Breast epithelium (tissue), 4 donors: ENCODE results near the gene ABCE1. TPM values are rescaled to one million over a fixed set of nuclear protein-coding genes. Genes with fewer than 3 reads are reported as not detected.
A peak's percentile ranks its signal among the peaks of the same experiment; 100 is the strongest.

ENCODE experiments used
- DNase-seq, 2 donors: peaks; one replicate each; pipeline ENCODE4 v3.0.0-alpha.2; 2019; ENCODE audit warnings: low spot score in 2 of 2
- H3K27ac ChIP-seq, 2 donors: fragments of 200-600 bp; sonication (generic) in 1 of 2; one replicate each; pipeline ENCODE4 v1.5.1; 2016 to 2019; ENCODE audit warnings: mild to moderate bottlenecking in 1 of 2
- H3K27me3 ChIP-seq, 2 donors: fragments of 200-600 bp; sonication (generic) in 1 of 2; one replicate each; pipeline versions ENCODE4 v1.5.1 to v1.6.0; 2017 to 2019; ENCODE audit warnings: control low read depth in 1 of 2, mild to moderate bottlenecking in 1 of 2
- H3K36me3 ChIP-seq: fragments of 200-600 bp; one replicate; pipeline ENCODE4 v1.5.1; 2019
- H3K4me1 ChIP-seq, 2 donors: fragments of 200-600 bp; sonication (generic); one replicate each; pipeline ENCODE4 v1.5.1; 2016 to 2019; ENCODE audit warnings: control low read depth in 1 of 2
- H3K4me3 ChIP-seq, 3 donors: fragments of 200-600 bp; sonication (generic); 1 replicate in 2 of 3; 2 replicates in 1 of 3; pipeline ENCODE4 v1.5.1; 2016 to 2019; ENCODE audit warnings: mild to moderate bottlenecking in 3 of 3, moderate library complexity in 2 of 3
- H3K9me3 ChIP-seq, 2 donors: fragments of 200-600 bp; sonication (generic) in 1 of 2; one replicate each; pipeline ENCODE4 v1.5.1; 2016 to 2019; ENCODE audit warnings: control low read depth in 1 of 2
- CTCF ChIP-seq, 3 donors: fragments of 450-650 bp; IDR thresholded peaks; one replicate each; pipeline ENCODE4 v1.5.1; 2016 to 2017; ENCODE audit warnings: antibody characterized with exemption in 3 of 3, mild to moderate bottlenecking in 3 of 3, moderate library complexity in 3 of 3
- POLR2A ChIP-seq: fragments of 450-650 bp; IDR thresholded peaks from one replicate; pipeline ENCODE4 v1.6.1; 2016; ENCODE audit warnings: antibody characterized with exemption, mild to moderate bottlenecking, moderate library complexity
- POLR2AphosphoS5 ChIP-seq, 3 donors: sonication (generic); formaldehyde crosslinking; IDR thresholded peaks; one replicate each; pipeline ENCODE4 v1.6.1; 2017; ENCODE audit warnings: antibody characterized with exemption in 3 of 3
- intact Hi-C: fragments of 100-400 bp; cut with DNase I; formaldehyde crosslinking; loops from one replicate; pipeline ENCODE4 v1.15.1; 2023; ENCODE audit warnings: low total_unique reads
- total RNA-seq, 3 donors: library from RNA; depleted of rRNA; stranded (reverse); fragments of >200 nt; gene quantifications; one replicate each; pipeline ENCODE4 v1.1.0, GENCODE V29; 2016

ABCE1 gene
- total RNA-seq, 3 donors from 2014 or later = 56.8 to 85.2 (median 78.0) TPM

GRCh38 chr4:145148980-145149379 is 50.9 kb downstream of the ABCE1 start:
- Histone ChIP-seq H3K4me3 (no peak overlapping the region), H3K9me3 (no peaks in the 10 kb centered on the region), H3K27me3 (no peaks in the 10 kb centered on the region), H3K27ac (no peak overlapping the region), H3K4me1 (no peaks in the 10 kb centered on the region), H3K36me3 (peaks cover 13% of the 10 kb centered on the region)
- TF ChIP-seq CTCF (IDR thresholded peaks at IDR 0.05) (no peak), POLR2A (no peak), POLR2AphosphoS5 (IDR thresholded peaks at IDR 0.05) (no peak)
- intact Hi-C loops = no loop called here
- no peak for DNase-seq

DNA sequence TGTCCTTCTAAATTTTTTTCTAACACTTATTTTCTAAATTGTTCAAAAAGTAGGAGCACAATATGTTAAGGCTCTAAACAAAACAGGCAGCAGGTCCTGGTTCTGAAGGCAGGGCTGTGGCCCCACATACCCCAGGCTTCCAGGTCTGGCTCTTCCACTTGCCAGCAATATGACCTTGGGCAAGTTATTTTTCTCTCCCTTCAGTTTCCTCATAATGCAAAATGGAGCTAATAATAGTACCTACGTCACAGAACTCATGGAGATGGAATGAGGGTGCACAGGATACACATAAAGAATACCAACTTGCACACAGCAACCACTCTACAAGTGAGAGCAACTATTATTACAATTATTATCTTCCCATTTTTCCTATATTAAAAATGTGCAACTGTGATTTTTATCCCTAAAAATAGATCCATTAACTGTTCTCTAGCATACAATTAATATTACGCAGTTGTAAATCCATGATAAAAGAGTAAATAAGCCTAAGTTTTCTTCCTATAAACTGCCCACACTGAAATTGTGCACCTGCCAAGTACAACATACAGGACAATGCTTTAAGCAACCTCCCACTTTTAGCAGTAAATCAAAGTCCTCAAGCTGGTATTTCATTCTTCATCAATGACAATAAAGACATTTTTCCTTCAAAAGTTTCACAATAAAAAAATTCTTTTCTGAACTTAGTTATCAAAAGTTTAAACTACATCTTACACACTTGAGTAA is 55.2 kb downstream of the ABCE1 start:
- Histone ChIP-seq H3K4me3 (no peak overlapping the region), H3K9me3 (no peaks in the 10 kb centered on the region), H3K36me3 (peaks cover 13% of the 10 kb centered on the region), H3K27me3 (no peaks in the 10 kb centered on the region), H3K4me1 (no peaks in the 10 kb centered on the region), H3K27ac (no peak overlapping the region)
- DNase-seq = no peak
- intact Hi-C loops = no loop called here
- TF ChIP-seq POLR2AphosphoS5 (IDR thresholded peaks at IDR 0.05) (no peak), POLR2A (no peak), CTCF (IDR thresholded peaks at IDR 0.05) (no peak)

DNA sequence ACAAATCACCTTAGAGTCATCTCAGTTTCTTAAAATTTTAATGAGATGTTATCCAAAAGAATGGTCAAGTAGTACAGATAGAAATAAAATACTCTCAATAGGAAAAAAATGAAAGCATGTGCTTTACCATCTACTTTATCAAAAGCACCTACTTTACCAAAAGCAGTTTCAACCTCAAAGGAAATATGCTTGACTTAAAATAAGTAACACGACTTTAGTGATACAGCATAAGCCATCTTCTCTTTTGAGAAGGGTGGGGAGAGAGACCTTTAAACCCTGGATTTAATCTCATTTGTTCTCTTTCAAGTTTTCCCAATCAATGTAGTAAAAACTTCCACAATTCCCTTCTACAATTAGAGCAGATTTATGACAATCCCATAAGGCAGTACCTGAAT is 55.8 kb downstream of the ABCE1 start:
- no peak overlapping the region for H3K4me3 ChIP-seq
- H3K9me3 ChIP-seq = no peaks in the 10 kb centered on the region
- DNase-seq = no peak
- H3K27me3 ChIP-seq = no peaks in the 10 kb centered on the region
- no peaks in the 10 kb centered on the region for H3K4me1 ChIP-seq
- TF ChIP-seq POLR2A = no peak
- no peak for TF ChIP-seq POLR2AphosphoS5 (IDR thresholded peaks at IDR 0.05)
- TF ChIP-seq CTCF (IDR thresholded peaks at IDR 0.05) = no peak
- intact Hi-C loops = no loop called here
- peaks cover 13% of the 10 kb centered on the region for H3K36me3 ChIP-seq
- H3K27ac ChIP-seq = no peak overlapping the region

DNA sequence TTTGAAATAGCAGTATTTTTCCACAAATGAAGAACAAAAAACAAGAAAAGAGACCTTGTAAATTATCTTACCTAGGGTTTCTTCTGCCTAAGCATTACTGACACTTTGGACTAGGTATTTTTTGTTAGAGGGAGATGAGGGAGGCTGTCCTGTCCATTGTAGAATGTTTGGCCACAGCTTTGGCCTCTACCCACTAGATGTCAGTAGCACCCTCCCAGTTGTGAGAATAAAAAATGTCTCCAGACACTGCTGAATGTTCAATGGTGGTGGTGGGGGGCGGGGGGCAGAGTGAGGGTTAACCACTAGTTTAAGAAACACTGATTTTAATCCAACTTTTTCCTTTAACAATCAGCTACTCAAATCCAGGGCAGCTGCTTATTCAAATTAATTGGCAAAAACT is 56.5 kb downstream of the ABCE1 start:
- Histone ChIP-seq H3K36me3 (peaks cover 7% of the 10 kb centered on the region), H3K4me1 (no peaks in the 10 kb centered on the region), H3K27ac (no peak overlapping the region), H3K4me3 (no peak overlapping the region), H3K9me3 (no peaks in the 10 kb centered on the region), H3K27me3 (no peaks in the 10 kb centered on the region)
- intact Hi-C loops = no loop called here
- TF ChIP-seq POLR2AphosphoS5 (IDR thresholded peaks at IDR 0.05) (no peak), CTCF (IDR thresholded peaks at IDR 0.05) (peak in 1 of 3 donors; percentile 17)
- DNase-seq = no peak

DNA sequence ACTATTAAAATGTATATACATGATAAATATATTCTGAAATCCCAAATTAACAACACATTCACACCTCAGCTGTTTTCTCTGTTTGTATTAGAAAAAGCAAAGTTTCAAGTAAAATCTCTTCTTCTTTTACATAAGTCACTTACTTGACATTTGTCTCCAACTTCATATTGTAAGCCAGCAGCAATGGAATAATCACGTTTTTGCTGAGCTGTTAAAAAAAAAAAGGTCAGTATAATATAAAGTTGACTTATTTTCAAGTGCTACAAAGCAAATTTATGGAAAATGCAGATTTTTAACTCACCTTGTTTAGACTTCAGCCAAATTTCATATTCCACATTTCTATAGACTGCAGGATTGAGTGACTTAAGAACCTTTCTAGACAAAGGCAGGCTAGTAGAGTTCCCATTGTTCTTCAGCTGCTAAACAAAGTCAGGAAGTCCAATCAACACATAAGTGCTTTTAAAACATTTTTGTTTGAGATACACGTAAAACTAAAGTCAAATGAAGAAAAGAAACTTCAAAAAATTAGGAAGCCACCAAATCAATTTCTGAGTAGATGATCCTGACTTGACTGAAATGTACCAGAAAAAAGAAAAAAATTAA is 57.3 kb downstream of the ABCE1 start:
- H3K4me1 ChIP-seq = no peaks in the 10 kb centered on the region
- no peak for TF ChIP-seq POLR2AphosphoS5 (IDR thresholded peaks at IDR 0.05)
- TF ChIP-seq CTCF (IDR thresholded peaks at IDR 0.05) = no peak
- TF ChIP-seq POLR2A = no peak
- H3K9me3 ChIP-seq = no peaks in the 10 kb centered on the region
- H3K4me3 ChIP-seq = no peak overlapping the region
- DNase-seq = no peak
- no peaks in the 10 kb centered on the region for H3K36me3 ChIP-seq
- intact Hi-C loops = no loop called here
- H3K27me3 ChIP-seq = no peaks in the 10 kb centered on the region
- no peak overlapping the region for H3K27ac ChIP-seq
